KOPT-K1 (cell line): ENCODE data around the gene SERINC4.
"Not testable (repeated sequence)": the region's sequence is repeated elsewhere in the genome, so short reads cannot be mapped to it uniquely, and the experiment has no call there.

Experiments used
- H3K27ac ChIP-seq: fragments of 200-600 bp; sonication (generic); 2 replicates; pipeline ENCODE4 v1.5.1; 2016; ENCODE audit warnings: antibody characterized with exemption, mild to moderate bottlenecking, low read depth, low read length; ENCODE audit not compliant: poor library complexity, severe bottlenecking
- H3K36me3 ChIP-seq: fragments of 200-600 bp; sonication (generic); 2 replicates; pipeline ENCODE4 v1.5.1; 2017; ENCODE audit warnings: antibody characterized with exemption, mild to moderate bottlenecking, low read length, moderate library complexity; ENCODE audit not compliant: insufficient read depth
- H3K9me3 ChIP-seq: fragments of 200-600 bp; sonication (generic); 2 replicates; pipeline ENCODE4 v1.5.1; 2017; ENCODE audit warnings: antibody characterized with exemption, low read length, mild to moderate bottlenecking; ENCODE audit not compliant: insufficient read depth, poor library complexity, severe bottlenecking

SERINC4 gene

GRCh38 chr15:43808960-43809678 is 9.1 kb upstream of the SERINC4 start:
- Histone ChIP-seq H3K36me3 (peaks cover 99% of the 10 kb centered on the region), H3K27ac (no peak overlapping the region)

GRCh38 chr15:43808435-43808950 is 8.5 kb upstream of the SERINC4 start:
- Histone ChIP-seq H3K36me3 (peaks cover 98% of the 10 kb centered on the region), H3K9me3 (no peaks in the 10 kb centered on the region), H3K27ac (no peak overlapping the region)

More at GRCh38 chr15:43808960-43809678, 9.1 kb upstream of the SERINC4 start:
- H3K9me3 ChIP-seq, result no peaks in the 10 kb centered on the region

- H3K9me3 ChIP-seq, H3K27ac ChIP-seq: not testable (repeated sequence)
- H3K36me3 ChIP-seq, result peaks cover 79% of the 10 kb centered on the region
Measured at GRCh38 chr15:43802676-43803075, 2.7 kb upstream of the SERINC4 start.

GRCh38 chr15:43800286-43801141 is 494 bp upstream of the SERINC4 start, which contains the start of gene HYPK:
TSS of gene HYPK (plus strand) at chr15:43800599. CDS start at chr15:43800623, 24 bp downstream.
- H3K27ac ChIP-seq, result peak within 1 kb of the TSS; percentile 72
- no peaks in the 10 kb centered on the region for H3K9me3 ChIP-seq
- peaks cover 76% of the 10 kb centered on the region for H3K36me3 ChIP-seq

GRCh38 chr15:43799209-43799944 is 643 bp downstream of the SERINC4 start:
- Histone ChIP-seq H3K36me3 (peaks cover 76% of the 10 kb centered on the region), H3K9me3 (no peaks in the 10 kb centered on the region), H3K27ac (peak overlapping the region; percentile 72)

GRCh38 chr15:43796566-43796965 is 3.5 kb downstream of the SERINC4 start:
- Histone ChIP-seq H3K36me3 (peaks cover 63% of the 10 kb centered on the region), H3K27ac (no peak overlapping the region), H3K9me3 (no peaks in the 10 kb centered on the region)

GRCh38 chr15:43795997-43796396 is 4.0 kb downstream of the SERINC4 start:
- Histone ChIP-seq H3K9me3 (no peaks in the 10 kb centered on the region), H3K27ac (no peak overlapping the region), H3K36me3 (peaks cover 60% of the 10 kb centered on the region)

- peaks cover 60% of the 10 kb centered on the region for H3K36me3 ChIP-seq
- H3K9me3 ChIP-seq, result no peaks in the 10 kb centered on the region
- no peak overlapping the region for H3K27ac ChIP-seq
Measured at GRCh38 chr15:43795197-43795596, 4.8 kb downstream of the SERINC4 start.

- Histone ChIP-seq H3K27ac (no peak overlapping the region), H3K9me3 (no peaks in the 10 kb centered on the region), H3K36me3 (peaks cover 54% of the 10 kb centered on the region)
Measured at GRCh38 chr15:43794269-43795037, 5.6 kb downstream of the SERINC4 start.

- peak overlapping the region; percentile 95 for H3K27ac ChIP-seq
Measured at GRCh38 chr15:43793647-43794046, 6.4 kb downstream of the SERINC4 start.

GRCh38 chr15:43792761-43793476 is 7.1 kb downstream of the SERINC4 start:
- Histone ChIP-seq H3K27ac (peak overlapping the region; percentile 95), H3K36me3 (peaks cover 40% of the 10 kb centered on the region), H3K9me3 (no peaks in the 10 kb centered on the region)

More at GRCh38 chr15:43793647-43794046, 6.4 kb downstream of the SERINC4 start:
- H3K36me3 ChIP-seq, result peaks cover 45% of the 10 kb centered on the region
- no peaks in the 10 kb centered on the region for H3K9me3 ChIP-seq

- peak within 1 kb of the TSS; percentile 95 for H3K27ac ChIP-seq
- no peaks in the 10 kb centered on the region for H3K9me3 ChIP-seq
- H3K36me3 ChIP-seq, result peaks cover 40% of the 10 kb centered on the region
Measured at GRCh38 chr15:43791993-43792760, 7.8 kb downstream of the SERINC4 start, which contains the start of gene SERF2. TSS of gene SERF2 (plus strand) at chr15:43792320. CDS start at chr15:43792377, 57 bp downstream.

GRCh38 chr15:43789409-43789808 is 10.6 kb downstream of the SERINC4 start:
- peaks cover 13% of the 10 kb centered on the region for H3K36me3 ChIP-seq
- no peak overlapping the region for H3K27ac ChIP-seq
- no peaks in the 10 kb centered on the region for H3K9me3 ChIP-seq
